Cardiac fibroblast (primary cell): Measurements from ENCODE around the gene PTPRG.

Experiments
- DNase-seq, 2 donors: peaks; one replicate each; pipeline versions ENCODE4 v3.0.0 to v3.0.0-alpha.2; 2010; ENCODE audit warnings: low read depth in 2 of 2
- H3K4me3 ChIP-seq, 2 donors: replicated peaks in 1 of 2; 1 replicate in 1 of 2; 2 replicates in 1 of 2; pipeline ENCODE4 v1.5.1; 2011; ENCODE audit warnings: low read depth in 2 of 2, low read length in 2 of 2, mild to moderate bottlenecking in 2 of 2, moderate library complexity in 1 of 2
- TF ChIP-seq, protein P1 (sequence below): IDR thresholded peaks from one replicate; pipeline ENCODE4 v1.5.1; 2011; ENCODE audit warnings: low read depth, mild to moderate bottlenecking, low read length, inconsistent platforms

The PTPRG gene

GRCh38 chr3:61646360-61646759 is 85.0 kb downstream of the PTPRG start:
- TF ChIP-seq, protein P1, sequence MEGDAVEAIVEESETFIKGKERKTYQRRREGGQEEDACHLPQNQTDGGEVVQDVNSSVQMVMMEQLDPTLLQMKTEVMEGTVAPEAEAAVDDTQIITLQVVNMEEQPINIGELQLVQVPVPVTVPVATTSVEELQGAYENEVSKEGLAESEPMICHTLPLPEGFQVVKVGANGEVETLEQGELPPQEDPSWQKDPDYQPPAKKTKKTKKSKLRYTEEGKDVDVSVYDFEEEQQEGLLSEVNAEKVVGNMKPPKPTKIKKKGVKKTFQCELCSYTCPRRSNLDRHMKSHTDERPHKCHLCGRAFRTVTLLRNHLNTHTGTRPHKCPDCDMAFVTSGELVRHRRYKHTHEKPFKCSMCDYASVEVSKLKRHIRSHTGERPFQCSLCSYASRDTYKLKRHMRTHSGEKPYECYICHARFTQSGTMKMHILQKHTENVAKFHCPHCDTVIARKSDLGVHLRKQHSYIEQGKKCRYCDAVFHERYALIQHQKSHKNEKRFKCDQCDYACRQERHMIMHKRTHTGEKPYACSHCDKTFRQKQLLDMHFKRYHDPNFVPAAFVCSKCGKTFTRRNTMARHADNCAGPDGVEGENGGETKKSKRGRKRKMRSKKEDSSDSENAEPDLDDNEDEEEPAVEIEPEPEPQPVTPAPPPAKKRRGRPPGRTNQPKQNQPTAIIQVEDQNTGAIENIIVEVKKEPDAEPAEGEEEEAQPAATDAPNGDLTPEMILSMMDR, result no peak
- no peak for DNase-seq
- no peak overlapping the region for H3K4me3 ChIP-seq

- no peak overlapping the region for H3K4me3 ChIP-seq
- peak in 1 of 2 donors; percentile 63 for DNase-seq
- TF ChIP-seq, protein P1, result no peak
These were observed 85.6 kb downstream of the PTPRG start for GRCh38 chr3:61646851-61647525.

- H3K4me3 ChIP-seq, result no peak overlapping the region
- DNase-seq, result no peak
- TF ChIP-seq, protein P1, result no peak
These were observed 87.1 kb downstream of the PTPRG start for GRCh38 chr3:61648481-61648880.

DNA sequence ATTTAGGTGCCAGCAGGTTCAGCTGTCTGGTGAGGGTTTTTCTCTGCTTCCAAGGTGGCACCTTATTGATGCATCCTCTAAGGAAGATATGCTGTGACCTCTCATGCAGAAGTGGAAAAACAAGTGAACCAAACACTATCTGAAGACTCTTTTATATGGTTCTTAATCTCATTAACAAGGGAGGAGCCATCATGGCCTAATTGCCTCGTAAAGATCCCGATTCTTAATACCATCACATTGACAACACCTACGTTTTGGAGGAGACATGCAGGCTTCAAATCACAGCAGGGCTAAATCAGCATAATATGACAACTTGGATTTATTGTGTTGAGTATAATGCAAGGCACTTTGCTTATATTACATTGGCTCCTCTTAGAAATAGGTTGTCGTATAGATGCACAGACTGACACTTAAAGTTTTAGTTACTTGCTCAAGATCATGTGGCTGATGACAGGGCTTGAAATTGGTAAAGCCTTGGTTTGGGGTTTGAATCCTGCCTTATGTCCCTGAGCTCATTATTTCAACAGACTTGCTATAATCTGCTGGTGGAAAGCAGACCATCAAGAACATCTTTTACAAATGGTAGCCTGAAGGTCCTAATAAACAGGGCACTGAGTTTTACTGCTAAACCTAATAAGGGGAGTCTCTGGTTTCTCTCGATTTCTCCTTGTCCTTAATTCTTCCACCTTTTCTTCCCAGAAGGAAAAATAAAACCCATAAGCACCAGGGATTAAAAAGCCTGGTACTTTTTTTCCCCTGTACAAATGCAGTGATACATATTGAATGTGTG is 88.2 kb downstream of the PTPRG start:
- no peak overlapping the region for H3K4me3 ChIP-seq
- no peak for DNase-seq
- TF ChIP-seq, protein P1, result no peak

DNA sequence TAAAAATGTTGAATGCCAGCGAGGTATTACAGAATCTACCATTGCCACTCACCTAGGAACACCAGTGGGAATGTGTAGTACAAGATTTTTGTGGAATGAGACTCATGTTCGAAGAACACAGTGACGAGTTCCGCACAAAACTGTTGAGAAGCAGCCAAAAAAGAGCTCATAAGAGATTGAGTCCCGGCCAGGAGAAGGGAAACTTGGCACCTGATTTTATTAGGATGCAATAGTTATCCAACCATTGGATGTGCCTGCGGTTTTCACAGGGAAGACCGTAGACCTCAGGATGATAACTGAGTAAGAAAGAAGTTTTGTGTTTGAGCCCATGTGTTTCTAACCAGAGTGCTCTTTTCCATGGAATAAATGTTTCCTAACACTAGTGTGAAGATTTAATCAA is 88.9 kb downstream of the PTPRG start:
- peak; percentile 83 to 89 for DNase-seq
- no peak overlapping the region for H3K4me3 ChIP-seq
- TF ChIP-seq, protein P1, result no peak

GRCh38 chr3:61650719-61651410 is 89.5 kb downstream of the PTPRG start:
- H3K4me3 ChIP-seq, result no peak overlapping the region
- no peak for DNase-seq
- TF ChIP-seq, protein P1, result no peak
